ENCODE measurements around the gene SLU7.
"Not testable (repeated sequence)": the region's sequence is repeated elsewhere in the genome, so short reads cannot be mapped to it uniquely, and the experiment has no call there.

Gene SLU7

DNA sequence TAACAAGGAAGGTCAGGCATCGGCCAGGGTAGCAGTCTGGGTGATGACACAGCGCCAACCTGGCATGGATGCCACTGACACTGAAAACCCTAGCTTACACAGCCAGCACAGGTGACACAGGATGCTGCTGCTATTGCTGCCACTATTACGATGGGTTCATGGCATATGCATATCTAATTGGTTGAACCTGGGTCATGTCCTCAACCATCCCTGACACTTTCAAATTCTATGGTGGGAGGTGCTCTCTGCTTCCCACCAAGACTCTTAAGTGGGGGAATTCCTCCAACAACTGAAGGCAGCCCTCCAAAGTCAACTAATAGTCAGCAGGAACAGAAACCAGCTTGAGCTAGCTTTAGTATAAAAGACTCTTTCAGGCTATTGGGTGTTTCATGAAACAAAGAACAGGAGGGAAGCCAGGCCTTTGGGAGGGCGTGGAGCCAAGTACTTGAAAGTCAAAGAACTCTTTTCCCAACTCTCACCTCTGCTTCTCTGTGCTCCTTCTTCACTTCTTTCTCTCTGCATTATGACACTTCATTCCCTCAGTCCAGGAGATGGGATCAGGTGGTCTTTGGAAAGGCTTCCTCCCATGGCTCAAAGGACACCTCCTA lies 24.0 kb upstream of the SLU7 start:
- no peak overlapping the region for H3K4me3 ChIP-seq (ENCODE audit: low read depth, low read length)
- TF ChIP-seq, protein P1, sequence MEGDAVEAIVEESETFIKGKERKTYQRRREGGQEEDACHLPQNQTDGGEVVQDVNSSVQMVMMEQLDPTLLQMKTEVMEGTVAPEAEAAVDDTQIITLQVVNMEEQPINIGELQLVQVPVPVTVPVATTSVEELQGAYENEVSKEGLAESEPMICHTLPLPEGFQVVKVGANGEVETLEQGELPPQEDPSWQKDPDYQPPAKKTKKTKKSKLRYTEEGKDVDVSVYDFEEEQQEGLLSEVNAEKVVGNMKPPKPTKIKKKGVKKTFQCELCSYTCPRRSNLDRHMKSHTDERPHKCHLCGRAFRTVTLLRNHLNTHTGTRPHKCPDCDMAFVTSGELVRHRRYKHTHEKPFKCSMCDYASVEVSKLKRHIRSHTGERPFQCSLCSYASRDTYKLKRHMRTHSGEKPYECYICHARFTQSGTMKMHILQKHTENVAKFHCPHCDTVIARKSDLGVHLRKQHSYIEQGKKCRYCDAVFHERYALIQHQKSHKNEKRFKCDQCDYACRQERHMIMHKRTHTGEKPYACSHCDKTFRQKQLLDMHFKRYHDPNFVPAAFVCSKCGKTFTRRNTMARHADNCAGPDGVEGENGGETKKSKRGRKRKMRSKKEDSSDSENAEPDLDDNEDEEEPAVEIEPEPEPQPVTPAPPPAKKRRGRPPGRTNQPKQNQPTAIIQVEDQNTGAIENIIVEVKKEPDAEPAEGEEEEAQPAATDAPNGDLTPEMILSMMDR (IDR thresholded peaks at IDR 0.05; ENCODE audit: low read depth, low read length, missing control alignments), result no peak
- no peak for DNase-seq (ENCODE audit: low read depth)

DNA sequence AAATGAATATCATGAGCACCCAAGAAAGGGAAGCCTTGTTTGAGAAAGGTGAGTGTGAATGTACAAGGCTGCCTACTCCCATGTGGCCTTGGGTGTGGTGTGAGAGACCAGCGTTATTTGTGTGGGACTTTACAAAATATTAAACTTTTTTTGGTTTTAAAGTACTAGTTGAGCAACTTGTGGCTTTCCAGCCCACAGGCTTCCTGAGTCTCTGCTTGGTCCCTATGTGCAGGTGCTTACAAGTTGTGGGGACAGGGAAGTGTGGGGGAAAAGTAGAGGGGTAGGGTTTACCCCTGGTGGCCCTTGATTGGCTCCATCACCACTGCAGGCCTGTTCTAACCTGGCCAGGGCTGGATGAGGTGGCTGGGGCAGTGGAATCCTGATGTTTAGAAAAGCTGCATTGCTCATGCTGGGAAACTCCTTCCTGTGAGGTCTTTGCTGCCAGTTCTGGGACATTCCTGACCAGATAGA lies 22.5 kb upstream of the SLU7 start:
- DNase-seq (ENCODE audit: low read depth), result no peak

DNA sequence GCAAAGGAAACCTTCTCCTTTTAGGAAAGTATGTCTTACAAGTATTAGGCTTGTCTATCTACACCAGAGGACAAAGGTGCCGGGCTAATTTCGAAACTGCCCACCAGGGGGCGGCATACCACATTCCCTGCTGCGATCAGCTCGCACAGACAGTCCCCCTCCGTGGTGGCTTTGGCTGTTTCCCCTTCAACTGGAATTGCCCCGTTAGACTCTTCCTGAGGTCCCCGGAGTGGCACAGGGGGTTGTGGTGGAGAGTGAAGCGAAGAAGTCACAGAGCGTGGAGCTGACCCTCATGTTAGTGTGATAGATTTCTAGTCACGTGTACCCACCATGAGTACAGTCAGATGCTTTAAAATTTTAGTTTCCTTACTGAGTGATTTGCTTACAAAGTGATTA lies 20.3 kb upstream of the SLU7 start:
- TF ChIP-seq, protein P1 (IDR thresholded peaks at IDR 0.05; ENCODE audit: low read depth, low read length, missing control alignments), result peak; percentile 90
- DNase-seq (ENCODE audit: low read depth), result no peak
- H3K4me3 ChIP-seq (ENCODE audit: low read depth, low read length), result peak overlapping the region; percentile 38

More for the DNA sequence above, 22.5 kb upstream of the SLU7 start:
- no peak overlapping the region for H3K4me3 ChIP-seq (ENCODE audit: low read depth, low read length)
- TF ChIP-seq, protein P1 (IDR thresholded peaks at IDR 0.05; ENCODE audit: low read depth, low read length, missing control alignments), result no peak

DNA sequence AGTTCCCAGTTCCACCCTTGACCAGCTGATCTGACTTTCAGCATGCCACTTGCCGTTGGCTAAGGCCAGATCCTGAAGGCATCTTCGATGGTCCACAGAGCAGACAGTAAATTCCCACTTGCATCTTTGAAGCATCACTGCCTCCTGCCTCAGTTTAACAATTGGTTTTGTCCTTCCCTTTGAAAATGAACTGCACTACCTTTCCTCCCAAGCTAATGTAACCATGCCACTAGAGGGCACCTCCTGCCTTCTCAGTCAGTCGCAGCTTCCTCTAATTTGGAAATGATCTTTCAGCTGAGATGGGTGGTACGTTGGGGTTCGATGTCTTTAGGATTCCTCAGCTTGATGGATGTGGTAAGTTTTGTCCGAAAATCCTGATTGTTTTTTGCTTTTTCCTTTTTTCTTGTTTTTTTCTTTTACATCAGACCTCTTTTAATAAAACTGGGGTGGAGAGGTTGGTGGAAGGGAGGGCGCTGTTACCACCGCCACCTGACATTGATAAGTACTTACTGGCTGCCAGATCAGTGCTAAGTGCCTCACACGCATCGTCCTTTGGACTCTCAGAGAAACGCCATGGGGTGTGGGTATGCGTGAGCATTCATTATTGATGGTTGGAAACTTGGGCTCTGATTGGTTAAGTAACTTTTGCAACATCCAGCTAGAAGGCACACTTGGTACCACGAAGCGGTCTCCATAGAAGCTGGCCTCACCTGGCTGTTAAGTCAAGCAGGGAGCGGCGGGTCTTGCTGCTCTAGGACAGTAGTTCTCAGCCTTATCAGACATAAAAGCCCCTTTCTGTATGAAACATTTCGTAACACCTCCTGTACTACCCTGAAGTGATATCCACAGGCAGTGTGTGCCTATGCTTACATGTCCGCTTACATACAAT lies 19.7 kb upstream of the SLU7 start:
- DNase-seq (ENCODE audit: low read depth), result no peak
- peak overlapping the region; percentile 38 for H3K4me3 ChIP-seq (ENCODE audit: low read depth, low read length)
- TF ChIP-seq, protein P1 (IDR thresholded peaks at IDR 0.05; ENCODE audit: low read depth, low read length, missing control alignments), result peak; percentile 87

DNA sequence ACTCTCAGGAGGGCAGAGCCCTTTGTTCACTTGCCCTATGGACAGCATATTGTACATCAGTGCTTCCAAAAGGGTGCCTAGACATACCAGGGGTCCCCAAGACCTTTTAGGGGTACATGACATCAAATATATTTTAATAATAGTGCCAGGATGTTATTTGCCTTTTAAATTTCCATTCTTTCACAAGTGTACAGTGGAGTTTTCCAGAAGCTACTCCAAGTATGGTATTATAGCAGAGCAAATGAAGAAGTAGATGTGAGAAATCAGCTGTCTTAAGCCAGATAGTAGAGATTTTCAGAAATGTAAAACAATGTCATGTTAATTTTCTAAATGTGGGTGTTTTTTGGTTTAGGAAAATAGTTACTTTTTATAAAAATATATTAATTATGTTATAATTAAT lies 18.4 kb upstream of the SLU7 start:
- no peak overlapping the region for H3K4me3 ChIP-seq (ENCODE audit: low read depth, low read length)
- DNase-seq (ENCODE audit: low read depth), result no peak
- TF ChIP-seq, protein P1 (IDR thresholded peaks at IDR 0.05; ENCODE audit: low read depth, low read length, missing control alignments), result no peak

DNA sequence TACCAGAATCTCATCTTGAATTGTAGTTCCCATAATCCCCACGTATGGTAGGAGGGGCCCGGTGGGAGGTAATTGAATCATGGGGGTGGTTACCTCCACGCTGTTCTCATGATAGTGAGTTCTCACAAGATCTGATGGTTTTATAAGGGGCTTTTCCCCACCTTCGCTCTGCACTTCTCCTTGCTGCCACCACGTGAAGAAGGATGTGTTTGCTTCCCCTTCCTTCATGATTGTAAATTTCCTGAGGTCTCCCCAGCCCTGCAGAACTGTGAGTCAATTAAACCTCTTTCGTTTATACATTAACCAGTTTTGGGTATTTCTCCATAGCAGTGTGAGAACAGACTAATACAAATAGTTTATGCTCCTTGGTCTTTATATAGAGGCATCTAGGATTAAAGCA lies 17.8 kb upstream of the SLU7 start:
- not testable (repeated sequence) for DNase-seq (ENCODE audit: low read depth); H3K4me3 ChIP-seq (ENCODE audit: low read depth, low read length)

DNA sequence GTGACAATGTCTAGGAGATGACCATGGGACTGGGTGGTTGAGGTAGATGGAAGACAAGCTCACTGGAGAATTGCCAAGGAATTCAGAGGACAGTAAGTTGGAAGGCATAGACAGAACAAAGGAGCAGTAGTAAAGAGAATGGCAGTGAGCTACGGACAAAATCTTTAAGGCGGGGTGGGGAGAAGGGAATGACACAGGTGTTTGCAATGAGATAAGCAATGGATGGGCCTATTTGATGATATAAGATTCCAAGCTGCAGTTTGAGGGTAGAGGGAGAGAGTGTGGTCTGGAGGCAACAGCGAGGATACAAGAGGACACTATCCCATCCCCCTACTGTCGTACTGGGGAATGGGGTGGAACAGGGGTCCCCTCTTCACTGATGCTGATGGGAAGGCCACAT lies 17.1 kb upstream of the SLU7 start:
- no peak overlapping the region for H3K4me3 ChIP-seq (ENCODE audit: low read depth, low read length)
- TF ChIP-seq, protein P1 (IDR thresholded peaks at IDR 0.05; ENCODE audit: low read depth, low read length, missing control alignments), result no peak
- DNase-seq (ENCODE audit: low read depth), result no peak
